Measurements from ENCODE around the gene NHLRC2.
A peak's percentile ranks its signal among the peaks of the same experiment; 100 is the strongest.
"Not testable (repeated sequence)": the region's sequence is repeated elsewhere in the genome, so short reads cannot be mapped to it uniquely, and the experiment has no call there.

Gene NHLRC2

GRCh38 chr10:113854013-113854760 lies at the start of gene NHLRC2, which contains the start of gene DCLRE1A:
NHLRC2 (plus strand) TSS chr10:113854661; CDS start chr10:113854873, 212 bp downstream.
DCLRE1A (minus strand) TSS chr10:113854082; CDS start chr10:113853182, 900 bp downstream.
- DNase-seq (ENCODE audit: low read depth in 2 of 2): peak; percentile 40 to 55

GRCh38 chr10:113806503-113806902 lies 48.0 kb upstream of the NHLRC2 start:
- no peak for DNase-seq (ENCODE audit: low read depth in 2 of 2)

GRCh38 chr10:113808168-113808567 lies 46.3 kb upstream of the NHLRC2 start:
- DNase-seq (ENCODE audit: low read depth in 2 of 2): no peak

- not testable (repeated sequence) for DNase-seq (ENCODE audit: low read depth in 2 of 2)
Measured at GRCh38 chr10:113814700-113815099, 39.8 kb upstream of the NHLRC2 start.

GRCh38 chr10:113819989-113820388 lies 34.5 kb upstream of the NHLRC2 start:
- DNase-seq (ENCODE audit: low read depth in 2 of 2): no peak

GRCh38 chr10:113820507-113820906 lies 34.0 kb upstream of the NHLRC2 start:
- no peak for DNase-seq (ENCODE audit: low read depth in 2 of 2)

- DNase-seq (ENCODE audit: low read depth in 2 of 2): not testable (repeated sequence)
Measured at GRCh38 chr10:113821306-113821705, 33.2 kb upstream of the NHLRC2 start.

- no peak for DNase-seq (ENCODE audit: low read depth in 2 of 2)
Measured at GRCh38 chr10:113822174-113822573, 32.3 kb upstream of the NHLRC2 start.

GRCh38 chr10:113823389-113823788 lies 31.1 kb upstream of the NHLRC2 start:
- no peak for DNase-seq (ENCODE audit: low read depth in 2 of 2)

GRCh38 chr10:113825791-113826190 lies 28.7 kb upstream of the NHLRC2 start:
- DNase-seq (ENCODE audit: low read depth in 2 of 2): no peak

GRCh38 chr10:113828567-113828966 lies 25.9 kb upstream of the NHLRC2 start:
- not testable (repeated sequence) for DNase-seq (ENCODE audit: low read depth in 2 of 2)

- no peak for DNase-seq (ENCODE audit: low read depth in 2 of 2)
Measured at GRCh38 chr10:113842171-113842570, 12.3 kb upstream of the NHLRC2 start.

GRCh38 chr10:113843972-113844485 lies 10.4 kb upstream of the NHLRC2 start:
- DNase-seq (ENCODE audit: low read depth in 2 of 2): no peak

- no peak for DNase-seq (ENCODE audit: low read depth in 2 of 2)
Measured at GRCh38 chr10:113846036-113846435, 8.4 kb upstream of the NHLRC2 start.

- no peak for DNase-seq (ENCODE audit: low read depth in 2 of 2)
Measured at GRCh38 chr10:113849140-113849803, 5.2 kb upstream of the NHLRC2 start.

- no peak for DNase-seq (ENCODE audit: low read depth in 2 of 2)
Measured at GRCh38 chr10:113849946-113850345, 4.5 kb upstream of the NHLRC2 start.

GRCh38 chr10:113853578-113854012 lies 866 bp upstream of the NHLRC2 start:
- no peak for DNase-seq (ENCODE audit: low read depth in 2 of 2)

- peak in 1 of 2 donors; percentile 27 for DNase-seq (ENCODE audit: low read depth in 2 of 2)
Measured at GRCh38 chr10:113854761-113855588, 514 bp downstream of the NHLRC2 start.

GRCh38 chr10:113856563-113856962 lies 2.1 kb downstream of the NHLRC2 start:
- DNase-seq (ENCODE audit: low read depth in 2 of 2): no peak

- no peak for DNase-seq (ENCODE audit: low read depth in 2 of 2)
Measured at GRCh38 chr10:113857210-113857609, 2.7 kb downstream of the NHLRC2 start.

- DNase-seq (ENCODE audit: low read depth in 2 of 2): no peak
Measured at GRCh38 chr10:113858541-113858940, 4.1 kb downstream of the NHLRC2 start.

- no peak for DNase-seq (ENCODE audit: low read depth in 2 of 2)
Measured at GRCh38 chr10:113859261-113859660, 4.8 kb downstream of the NHLRC2 start.

All from stimulated activated CD8-positive, alpha-beta memory T cell treated with anti-CD3 and anti-CD28 coated beads, Interleukin-7, amount 100 ng/mL, for 4 hours (primary cell).